Ascending aorta (tissue), 2 donors: ENCODE measurements around the gene CNTLN. TPM values are rescaled to one million over a fixed set of nuclear protein-coding genes. Genes with fewer than 3 reads are reported as not detected.

Source experiments
- DNase-seq, 2 donors: peaks; one replicate each; pipeline ENCODE4 v3.0.0-alpha.2; 2019; ENCODE audit warnings: low spot score in 2 of 2
- H3K27ac ChIP-seq, 2 donors: fragments of 200-600 bp; sonication (generic); one replicate each; pipeline ENCODE4 v1.5.1; 2016 to 2017; ENCODE audit warnings: mild to moderate bottlenecking in 1 of 2
- H3K27me3 ChIP-seq: fragments of 200-600 bp; sonication (generic); one replicate; pipeline ENCODE4 v1.5.1; 2017
- H3K36me3 ChIP-seq, 2 donors: fragments of 200-600 bp; sonication (generic); one replicate each; pipeline ENCODE4 v1.5.1; 2016
- H3K4me1 ChIP-seq, 2 donors: fragments of 200-600 bp; sonication (generic); one replicate each; pipeline ENCODE4 v1.5.1; 2016 to 2017; ENCODE audit warnings: mild to moderate bottlenecking in 1 of 2
- H3K4me3 ChIP-seq, 2 donors: fragments of 200-600 bp; sonication (generic); one replicate each; pipeline ENCODE4 v1.5.1; 2016 to 2017; ENCODE audit warnings: mild to moderate bottlenecking in 1 of 2
- H3K9me3 ChIP-seq, 2 donors: fragments of 200-600 bp; sonication (generic); one replicate each; pipeline ENCODE4 v1.5.1; 2016
- intact Hi-C: fragments of 100-400 bp; cut with DNase I; formaldehyde crosslinking; loops from one replicate; pipeline ENCODE4 v1.15.1; 2023
- total RNA-seq: library from RNA; depleted of rRNA; stranded (reverse); fragments of >200 nt; gene quantifications from one replicate; pipeline ENCODE4 v1.1.0, GENCODE V29; 2016
- TF ChIP-seq, protein P1 (sequence below), 3 experiments: fragments of 200-600 bp in 2 of 3; fragments of 450-650 bp in 1 of 3; sonication (generic) in 2 of 3; IDR thresholded peaks; one replicate each; pipeline ENCODE4 v1.5.1; 2016 to 2019; ENCODE audit warnings: antibody characterized with exemption in 3 of 3, mild to moderate bottlenecking in 1 of 3, moderate library complexity in 1 of 3

The CNTLN gene
- total RNA-seq, 1 donor from 2014 or later = 3.5 TPM

DNA sequence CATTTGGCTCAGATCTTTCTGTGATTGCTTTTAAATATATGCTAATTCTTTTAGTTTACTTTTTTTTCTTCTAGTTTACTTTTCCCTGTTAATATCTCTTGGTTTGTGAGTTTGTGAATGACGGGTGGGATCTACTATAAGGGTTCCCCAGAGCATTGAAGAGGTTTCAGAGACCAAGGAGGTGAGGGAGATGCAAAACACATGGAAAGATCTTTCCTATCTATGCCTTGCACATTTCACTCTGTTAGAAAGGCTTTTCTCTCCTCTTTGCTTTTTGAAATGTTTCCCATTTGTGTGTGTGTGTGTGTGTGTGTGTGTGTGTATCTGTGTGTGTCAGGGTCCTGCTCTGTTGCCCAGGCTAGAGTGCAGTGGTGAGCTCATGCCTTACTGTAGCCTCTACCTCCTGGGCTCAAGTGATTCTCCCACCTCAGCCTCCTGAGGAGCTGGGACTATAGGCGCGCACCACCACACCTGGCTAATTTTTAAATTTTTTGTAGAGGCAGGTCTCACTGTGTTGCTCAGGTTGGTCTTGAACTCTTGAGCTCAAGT is 50.7 kb downstream of the CNTLN start:
- H3K4me3 ChIP-seq = no peak overlapping the region
- DNase-seq = no peak
- H3K27ac ChIP-seq = no peak overlapping the region
- H3K9me3 ChIP-seq = no peaks in the 10 kb centered on the region
- intact Hi-C loops = no loop called here
- TF ChIP-seq, protein P1, sequence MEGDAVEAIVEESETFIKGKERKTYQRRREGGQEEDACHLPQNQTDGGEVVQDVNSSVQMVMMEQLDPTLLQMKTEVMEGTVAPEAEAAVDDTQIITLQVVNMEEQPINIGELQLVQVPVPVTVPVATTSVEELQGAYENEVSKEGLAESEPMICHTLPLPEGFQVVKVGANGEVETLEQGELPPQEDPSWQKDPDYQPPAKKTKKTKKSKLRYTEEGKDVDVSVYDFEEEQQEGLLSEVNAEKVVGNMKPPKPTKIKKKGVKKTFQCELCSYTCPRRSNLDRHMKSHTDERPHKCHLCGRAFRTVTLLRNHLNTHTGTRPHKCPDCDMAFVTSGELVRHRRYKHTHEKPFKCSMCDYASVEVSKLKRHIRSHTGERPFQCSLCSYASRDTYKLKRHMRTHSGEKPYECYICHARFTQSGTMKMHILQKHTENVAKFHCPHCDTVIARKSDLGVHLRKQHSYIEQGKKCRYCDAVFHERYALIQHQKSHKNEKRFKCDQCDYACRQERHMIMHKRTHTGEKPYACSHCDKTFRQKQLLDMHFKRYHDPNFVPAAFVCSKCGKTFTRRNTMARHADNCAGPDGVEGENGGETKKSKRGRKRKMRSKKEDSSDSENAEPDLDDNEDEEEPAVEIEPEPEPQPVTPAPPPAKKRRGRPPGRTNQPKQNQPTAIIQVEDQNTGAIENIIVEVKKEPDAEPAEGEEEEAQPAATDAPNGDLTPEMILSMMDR (IDR thresholded peaks at IDR 0.05) = no peak
- no peaks in the 10 kb centered on the region for H3K36me3 ChIP-seq
- H3K27me3 ChIP-seq = no peaks in the 10 kb centered on the region
- H3K4me1 ChIP-seq = no peaks in the 10 kb centered on the region

DNA sequence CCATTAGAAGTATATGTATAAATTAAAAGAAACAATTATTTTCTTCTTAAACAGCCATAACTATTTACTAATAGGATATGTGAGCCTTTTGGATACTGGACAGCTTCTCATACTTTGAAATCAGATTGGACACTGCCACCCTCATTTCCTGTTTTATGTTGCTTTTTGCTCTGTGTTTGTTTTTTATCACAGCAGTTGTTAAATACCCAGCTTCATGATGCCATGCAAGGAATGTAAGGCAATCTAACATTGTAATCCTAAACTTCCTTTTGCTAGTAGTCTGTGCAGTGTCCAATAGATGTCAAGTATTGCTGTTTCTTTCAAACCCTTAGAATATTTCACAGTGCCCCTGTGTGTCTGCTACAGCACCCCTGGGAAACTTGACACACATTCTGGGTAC is 56.2 kb downstream of the CNTLN start:
- intact Hi-C loops = no loop called here
- peaks cover 0 to 3% of the 10 kb centered on the region in 2 donors for H3K4me1 ChIP-seq
- H3K9me3 ChIP-seq = no peaks in the 10 kb centered on the region
- no peaks in the 10 kb centered on the region for H3K27me3 ChIP-seq
- H3K36me3 ChIP-seq = no peaks in the 10 kb centered on the region
- DNase-seq = no peak
- no peak overlapping the region for H3K4me3 ChIP-seq
- TF ChIP-seq, protein P1 (IDR thresholded peaks at IDR 0.05) = no peak
- H3K27ac ChIP-seq = no peak overlapping the region

DNA sequence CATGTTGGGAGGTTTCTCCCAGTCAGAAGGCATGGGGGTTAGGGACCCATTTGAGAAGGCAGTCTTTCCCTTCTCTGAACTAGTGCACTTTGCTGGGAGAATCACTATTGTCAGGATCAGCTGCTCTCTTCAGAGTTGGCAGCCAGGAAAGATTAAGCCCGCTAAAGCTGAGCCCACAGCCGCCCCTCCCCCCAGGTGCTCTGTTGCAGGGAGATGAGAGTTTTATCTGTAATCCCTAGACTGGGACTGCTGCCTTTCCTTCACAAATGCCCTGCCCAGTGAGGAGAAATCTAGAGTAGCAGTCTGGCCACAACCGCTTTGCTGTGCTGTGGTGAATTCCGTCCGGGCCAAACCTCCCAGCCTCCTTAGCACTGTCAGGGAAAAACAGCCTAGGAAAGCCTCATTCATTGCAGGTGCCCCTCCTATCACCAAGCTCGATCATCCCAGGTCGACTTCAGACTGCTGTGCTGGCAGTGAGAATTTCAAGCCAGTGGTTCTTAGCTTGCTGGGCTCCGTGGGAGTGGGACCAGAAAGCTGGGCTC is 69.8 kb downstream of the CNTLN start:
- TF ChIP-seq, protein P1 (IDR thresholded peaks at IDR 0.05) = no peak
- H3K4me3 ChIP-seq = no peak overlapping the region
- no peak overlapping the region for H3K27ac ChIP-seq
- peaks cover 3 to 43% of the 10 kb centered on the region in 2 donors for H3K9me3 ChIP-seq
- H3K4me1 ChIP-seq = no peaks in the 10 kb centered on the region
- peaks cover 0 to 3% of the 10 kb centered on the region in 2 donors for H3K36me3 ChIP-seq
- DNase-seq = no peak
- no peaks in the 10 kb centered on the region for H3K27me3 ChIP-seq
- intact Hi-C loops = no loop called here

DNA sequence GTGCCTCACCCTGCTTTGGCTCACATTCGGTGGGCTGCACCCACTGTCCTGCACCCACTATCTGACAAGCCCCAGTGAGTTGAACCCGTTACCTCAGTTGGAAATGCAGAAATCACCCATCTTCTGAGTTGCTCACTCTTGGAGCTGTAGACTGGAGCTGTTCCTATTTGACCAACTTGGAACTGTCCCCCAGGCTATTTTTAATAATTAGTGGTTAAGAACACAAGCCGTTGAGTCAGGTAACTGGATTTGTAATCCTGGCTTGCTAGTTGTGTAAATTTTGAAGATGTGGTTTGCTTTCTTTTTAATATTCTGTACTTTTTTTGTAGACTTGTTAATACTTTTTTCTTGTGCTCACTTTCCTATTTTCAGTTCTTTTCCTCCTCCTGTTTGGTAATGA is 81.2 kb downstream of the CNTLN start:
- DNase-seq = no peak
- H3K36me3 ChIP-seq = no peaks in the 10 kb centered on the region
- peaks cover 0 to 3% of the 10 kb centered on the region in 2 donors for H3K4me1 ChIP-seq
- intact Hi-C loops = no loop called here
- H3K9me3 ChIP-seq = peaks cover 0 to 18% of the 10 kb centered on the region in 2 donors
- TF ChIP-seq, protein P1 (IDR thresholded peaks at IDR 0.05) = no peak
- no peak overlapping the region for H3K27ac ChIP-seq
- H3K27me3 ChIP-seq = no peaks in the 10 kb centered on the region
- no peak overlapping the region for H3K4me3 ChIP-seq

DNA sequence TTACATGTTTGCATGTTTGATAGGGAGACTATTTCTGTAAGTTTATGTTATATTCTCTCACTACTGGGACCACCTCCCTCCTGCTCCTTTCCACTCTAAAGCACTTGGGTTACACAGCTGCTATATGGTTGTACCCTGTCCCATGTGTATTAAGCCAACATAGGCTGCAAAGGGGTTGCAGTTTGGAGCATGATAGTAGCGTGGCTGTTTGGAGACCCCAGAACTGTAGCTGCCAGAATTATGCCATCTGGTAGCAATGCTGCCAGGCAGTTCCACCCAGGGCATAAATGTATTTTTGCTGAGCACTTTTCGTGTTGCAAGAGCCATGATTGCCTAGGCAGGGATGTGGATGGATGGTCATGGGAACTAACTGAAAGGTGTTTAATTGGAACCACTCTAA is 81.8 kb downstream of the CNTLN start:
- H3K9me3 ChIP-seq = peaks cover 0 to 18% of the 10 kb centered on the region in 2 donors
- peaks cover 0 to 3% of the 10 kb centered on the region in 2 donors for H3K4me1 ChIP-seq
- DNase-seq = no peak
- H3K4me3 ChIP-seq = no peak overlapping the region
- H3K36me3 ChIP-seq = no peaks in the 10 kb centered on the region
- intact Hi-C loops = no loop called here
- H3K27ac ChIP-seq = no peak overlapping the region
- H3K27me3 ChIP-seq = no peaks in the 10 kb centered on the region
- TF ChIP-seq, protein P1 (IDR thresholded peaks at IDR 0.05) = no peak
